ENCODE measurements around the gene C19orf47.

Gene C19orf47

DNA sequence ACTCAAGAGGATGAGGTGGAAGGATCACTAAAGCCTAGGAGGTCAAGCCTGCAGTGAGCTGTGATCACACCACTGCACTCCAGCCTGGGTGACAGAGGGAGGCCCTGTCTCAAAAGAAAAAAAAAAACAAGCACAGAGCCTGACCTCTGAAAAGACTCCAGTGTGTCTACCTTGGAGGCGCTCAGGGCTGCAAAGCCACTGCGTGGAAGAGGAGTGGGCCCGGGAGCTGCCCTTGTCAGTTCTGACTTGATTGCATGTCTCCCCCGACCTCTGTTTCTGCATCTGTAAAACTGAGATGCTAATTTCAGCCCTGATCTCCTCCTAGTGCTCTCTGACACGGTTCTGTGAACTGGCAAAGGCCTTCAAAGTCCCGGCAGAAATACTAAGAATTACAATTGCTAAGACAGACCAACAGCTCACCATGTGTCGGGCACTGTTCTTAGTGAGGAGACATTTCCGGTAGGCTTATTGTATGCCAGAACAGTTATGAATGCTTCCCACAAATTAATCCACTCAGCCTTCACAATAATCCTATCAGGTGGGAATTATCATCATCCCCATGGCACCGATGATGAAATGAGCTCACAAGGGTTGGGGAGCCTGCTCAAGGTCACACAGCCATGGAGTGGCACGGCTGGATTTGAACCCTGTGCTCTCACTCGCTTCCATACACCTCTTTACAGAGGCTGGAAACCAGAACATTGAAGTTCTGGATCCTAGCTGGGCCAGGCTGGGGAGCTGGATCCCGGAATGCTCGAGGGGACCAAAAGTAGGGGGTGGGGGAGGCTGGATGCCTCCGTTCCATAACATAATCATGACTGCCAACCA is 66.6 kb downstream of the C19orf47 start:
- DNase-seq (ENCODE audit: low spot score), result no peak

GRCh38 chr19:40280608-40281221 is 67.5 kb downstream of the C19orf47 start:
- DNase-seq (ENCODE audit: low spot score), result no peak

- DNase-seq (ENCODE audit: low spot score), result no peak
These were observed 68.2 kb downstream of the C19orf47 start for GRCh38 chr19:40279761-40280607.

DNA sequence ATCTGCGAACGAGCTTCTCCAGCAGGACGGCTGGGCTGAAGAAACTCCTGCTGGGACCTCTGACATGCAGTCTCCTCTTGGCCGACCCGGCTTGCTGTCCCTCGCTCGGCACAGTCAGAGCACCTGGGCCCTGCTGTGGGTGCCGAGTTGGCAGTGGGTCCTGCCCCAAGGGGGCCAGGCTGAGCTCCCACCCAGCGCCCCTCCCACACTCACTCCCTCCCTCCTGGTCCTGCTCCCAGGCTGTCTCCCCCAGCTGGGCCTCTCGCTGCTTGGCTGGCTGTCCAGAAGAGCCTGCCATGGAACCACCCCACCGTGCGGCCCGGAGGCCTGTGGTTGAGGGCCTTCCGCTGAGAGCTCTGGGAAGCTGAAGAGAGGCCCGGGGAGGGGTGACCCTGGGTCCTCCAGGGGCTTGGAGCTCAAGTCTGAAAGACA is 69.1 kb downstream of the C19orf47 start:
- DNase-seq (ENCODE audit: low spot score), result no peak

GRCh38 chr19:40278361-40279035 is 69.7 kb downstream of the C19orf47 start:
- no peak for DNase-seq (ENCODE audit: low spot score)

DNA sequence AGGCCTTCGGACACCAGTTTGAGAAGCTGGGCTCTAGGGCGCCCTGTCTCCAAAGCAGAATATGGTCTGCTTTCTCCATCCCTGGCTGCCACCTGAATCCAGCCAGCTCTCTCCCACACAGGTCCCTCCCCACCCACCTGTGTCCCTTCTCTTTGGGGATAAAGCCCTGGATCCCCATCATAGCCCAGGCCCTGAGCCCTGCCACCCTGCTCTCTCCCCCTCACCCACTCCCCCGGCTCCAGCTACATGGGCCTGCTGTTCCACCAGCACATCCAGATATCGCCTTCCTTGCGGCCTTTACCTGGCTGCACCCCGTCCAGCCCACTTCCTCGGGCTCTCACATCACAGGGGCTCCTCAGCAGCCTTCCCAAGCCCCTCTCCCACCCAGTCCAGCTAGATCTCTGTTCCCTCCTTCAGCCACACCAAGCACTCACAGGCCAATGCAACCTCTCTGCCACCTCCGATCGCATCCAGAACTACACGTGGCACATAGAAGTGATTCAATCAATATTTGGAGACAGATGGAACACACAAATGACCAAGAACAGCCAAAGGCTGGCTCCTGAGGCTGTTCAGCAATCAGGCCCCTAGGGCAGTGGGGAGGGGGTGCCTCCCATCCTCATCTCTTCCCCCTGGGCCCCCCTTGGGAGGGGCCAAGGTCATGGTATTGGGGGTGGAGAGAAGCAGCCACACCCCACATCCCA is 70.7 kb downstream of the C19orf47 start:
- DNase-seq (ENCODE audit: low spot score), result no peak

GRCh38 chr19:40274585-40275544 is 73.3 kb downstream of the C19orf47 start:
- DNase-seq (ENCODE audit: low spot score), result no peak

GRCh38 chr19:40273469-40274360 is 74.5 kb downstream of the C19orf47 start:
- no peak for DNase-seq (ENCODE audit: low spot score)

DNA sequence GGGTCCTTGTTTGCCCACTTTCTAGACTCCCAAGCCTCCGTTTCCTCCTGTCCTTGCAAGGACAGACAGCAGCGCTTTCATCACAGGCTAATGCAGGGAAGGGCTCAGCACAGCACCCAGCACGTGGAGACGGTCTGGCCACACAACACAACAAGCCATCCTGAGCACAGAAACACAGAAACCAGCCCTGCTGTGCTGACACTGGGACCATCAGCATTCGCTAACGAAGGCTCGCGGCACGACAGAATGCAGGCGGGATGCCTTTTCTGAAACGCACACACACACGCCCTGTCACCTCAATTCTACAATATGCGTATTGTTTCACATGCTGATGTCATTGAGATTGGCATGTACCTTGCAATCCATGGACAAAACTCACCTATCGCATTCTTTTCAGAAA is 75.9 kb downstream of the C19orf47 start:
- DNase-seq (ENCODE audit: low spot score), result no peak

- no peak for DNase-seq (ENCODE audit: low spot score)
These were observed 76.5 kb downstream of the C19orf47 start for GRCh38 chr19:40271706-40272105.

DNA sequence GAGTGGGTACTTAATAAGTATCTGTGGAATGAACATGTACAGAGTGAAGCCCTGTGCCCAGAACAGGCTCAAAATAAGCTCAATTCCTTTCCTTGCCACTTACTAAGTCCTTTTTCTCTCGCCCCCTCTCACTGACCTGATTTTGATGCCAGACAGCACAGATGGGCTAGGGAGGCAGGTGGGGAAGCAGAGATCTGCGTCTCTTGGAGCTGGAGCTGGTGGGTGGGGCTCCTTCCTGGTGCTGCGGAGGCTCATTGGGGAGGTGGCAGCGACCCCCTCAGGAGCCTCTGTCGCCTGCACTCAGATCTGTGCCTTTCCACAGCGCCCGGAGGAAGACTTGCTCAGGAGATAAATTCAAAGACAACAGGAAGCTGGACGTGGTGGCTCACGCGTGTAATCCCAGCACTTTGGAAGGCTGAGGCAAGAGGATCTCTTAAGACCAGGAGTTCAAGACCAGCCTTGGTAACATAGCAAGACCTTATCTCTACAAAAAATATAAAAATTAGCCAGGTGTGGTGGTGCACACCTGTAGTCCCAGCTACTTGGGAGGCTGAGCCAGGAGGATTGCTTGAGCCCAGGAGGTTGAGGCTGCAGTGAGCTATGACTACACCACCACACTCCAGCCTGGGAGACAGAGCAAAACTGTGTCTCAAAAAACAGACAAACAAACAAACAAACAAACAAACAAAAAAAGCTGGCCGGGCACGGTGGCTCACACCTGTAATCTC is 77.7 kb downstream of the C19orf47 start:
- DNase-seq (ENCODE audit: low spot score), result no peak

Data from HuH-7.5 (cell line).